ENCODE data around the gene IQSEC1. TPM values are rescaled to one million over a fixed set of nuclear protein-coding genes. Genes with fewer than 3 reads are reported as not detected.

Gene IQSEC1
- 135 TPM for total RNA-seq

DNA sequence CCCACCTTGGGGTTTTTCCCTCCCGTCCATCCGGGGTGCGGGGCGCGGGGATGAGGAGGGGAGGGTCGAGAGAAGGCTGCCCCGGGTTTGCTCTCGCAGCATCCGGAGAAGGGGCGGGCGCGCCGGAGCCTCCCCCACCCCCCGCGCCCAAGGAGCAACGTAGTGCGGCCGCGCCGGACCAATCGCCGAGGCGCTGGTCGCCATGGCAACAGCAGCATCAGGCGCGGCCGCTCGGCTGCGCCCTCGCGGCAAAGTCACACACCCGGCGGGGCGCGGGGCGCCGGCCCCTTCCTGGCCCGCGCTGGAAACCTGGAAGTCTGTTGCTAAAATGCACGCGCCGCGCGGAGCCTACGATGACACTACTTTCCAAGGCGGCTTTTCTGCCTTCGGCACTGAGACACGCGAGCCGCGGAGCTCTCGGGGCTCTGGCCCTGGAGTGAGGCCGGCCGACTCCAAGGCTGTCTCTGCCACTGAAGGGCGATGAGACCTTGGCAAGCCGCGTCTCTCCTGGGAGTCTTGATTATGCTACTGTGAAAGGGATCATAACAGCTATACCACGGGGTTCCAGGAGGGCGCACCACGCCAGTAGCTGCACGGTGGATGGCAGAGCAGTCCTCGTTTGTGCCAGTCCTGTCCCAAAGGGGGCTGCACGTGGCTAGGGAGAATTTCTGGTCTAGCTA lies at the start of gene IQSEC1:
Gene IQSEC1, minus strand, starts transcription at position 104 of the 680 bp plus-strand sequence. CDS start 415 bp downstream, outside the sequence.
- H3K4me3 ChIP-seq (ENCODE audit: low read length): peak within 1 kb of the TSS; percentile 16
- H3K27me3 ChIP-seq (ENCODE audit: insufficient read depth, low read length): peaks cover 12% of the 10 kb centered on the region
- peaks cover 74% of the 10 kb centered on the region for H3K4me1 ChIP-seq (ENCODE audit: insufficient read depth, low read length)
- no peaks in the 10 kb centered on the region for H3K9me3 ChIP-seq (ENCODE audit: low read depth, low read length)

DNA sequence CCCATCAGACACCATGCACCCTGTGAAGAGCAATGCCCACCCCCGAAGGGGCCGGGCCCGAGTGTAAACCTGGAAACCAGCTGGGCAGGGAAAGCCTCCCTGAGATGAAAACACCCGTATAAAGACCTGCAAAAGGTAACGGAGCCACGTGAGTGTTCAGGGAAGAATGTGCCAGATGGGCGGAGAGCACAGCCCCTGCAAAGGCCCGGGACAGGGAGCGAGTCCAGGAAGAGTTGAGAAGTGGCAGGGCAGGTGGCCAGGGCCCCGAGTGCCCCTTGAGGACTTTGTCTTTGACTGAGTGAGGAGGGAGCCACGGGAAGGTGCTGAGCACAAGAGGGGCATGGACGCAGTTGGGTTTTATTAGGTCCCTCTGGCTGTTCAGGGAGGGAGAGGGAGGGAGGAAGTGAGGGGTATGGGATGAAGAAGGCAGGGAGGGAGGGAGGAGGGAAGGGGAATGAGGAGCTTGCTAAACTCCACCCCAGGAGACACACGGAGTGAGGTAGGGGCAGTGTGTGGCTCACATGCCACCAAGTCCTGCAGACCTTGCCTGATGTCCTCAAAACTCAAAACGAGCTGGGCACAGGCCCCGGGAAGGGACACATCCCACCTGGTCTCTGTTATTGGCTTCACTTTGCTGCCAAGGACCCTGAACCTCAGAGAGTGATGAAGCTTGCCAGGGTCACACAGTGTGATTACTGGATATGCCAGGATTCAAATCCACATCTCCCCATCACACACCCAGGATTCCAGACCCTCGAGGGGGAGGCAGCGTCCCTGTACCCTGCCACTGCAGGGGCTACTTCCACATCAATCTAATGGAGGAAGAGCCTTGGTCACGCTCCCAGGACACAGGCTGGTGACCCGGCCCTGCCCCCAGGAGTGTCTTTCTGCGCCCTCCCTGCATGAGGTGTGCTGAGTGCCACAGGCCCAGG lies 49.1 kb upstream of the IQSEC1 start:
- Histone ChIP-seq H3K27me3 (ENCODE audit: insufficient read depth, low read length) (no peaks in the 10 kb centered on the region), H3K4me1 (ENCODE audit: insufficient read depth, low read length) (no peaks in the 10 kb centered on the region), H3K4me3 (ENCODE audit: low read length) (no peak overlapping the region), H3K9me3 (ENCODE audit: low read depth, low read length) (no peaks in the 10 kb centered on the region)

DNA sequence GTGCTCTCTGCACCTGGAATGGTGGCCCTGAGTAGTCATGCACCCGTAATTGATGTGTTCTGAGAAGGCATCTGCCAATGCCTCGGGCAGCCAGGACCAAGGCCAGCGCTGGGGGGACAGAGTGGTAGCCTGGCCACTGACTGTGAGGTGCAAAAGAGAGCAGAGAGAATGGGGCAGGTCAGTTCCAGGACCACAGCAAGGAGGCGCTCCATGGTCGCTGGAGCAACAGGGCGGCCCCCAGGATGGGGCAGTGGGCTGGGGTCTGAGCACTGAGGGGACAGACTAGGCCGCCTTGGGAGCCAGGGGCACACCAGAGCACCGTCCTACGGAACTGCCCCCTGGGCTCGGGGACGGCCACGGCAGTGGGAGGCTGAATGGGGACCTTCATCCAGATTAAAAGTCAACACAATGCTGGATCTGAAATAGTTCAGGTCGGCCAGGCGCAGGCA lies 48.3 kb upstream of the IQSEC1 start:
- Histone ChIP-seq H3K4me1 (ENCODE audit: insufficient read depth, low read length) (no peaks in the 10 kb centered on the region), H3K27me3 (ENCODE audit: insufficient read depth, low read length) (no peaks in the 10 kb centered on the region)

DNA sequence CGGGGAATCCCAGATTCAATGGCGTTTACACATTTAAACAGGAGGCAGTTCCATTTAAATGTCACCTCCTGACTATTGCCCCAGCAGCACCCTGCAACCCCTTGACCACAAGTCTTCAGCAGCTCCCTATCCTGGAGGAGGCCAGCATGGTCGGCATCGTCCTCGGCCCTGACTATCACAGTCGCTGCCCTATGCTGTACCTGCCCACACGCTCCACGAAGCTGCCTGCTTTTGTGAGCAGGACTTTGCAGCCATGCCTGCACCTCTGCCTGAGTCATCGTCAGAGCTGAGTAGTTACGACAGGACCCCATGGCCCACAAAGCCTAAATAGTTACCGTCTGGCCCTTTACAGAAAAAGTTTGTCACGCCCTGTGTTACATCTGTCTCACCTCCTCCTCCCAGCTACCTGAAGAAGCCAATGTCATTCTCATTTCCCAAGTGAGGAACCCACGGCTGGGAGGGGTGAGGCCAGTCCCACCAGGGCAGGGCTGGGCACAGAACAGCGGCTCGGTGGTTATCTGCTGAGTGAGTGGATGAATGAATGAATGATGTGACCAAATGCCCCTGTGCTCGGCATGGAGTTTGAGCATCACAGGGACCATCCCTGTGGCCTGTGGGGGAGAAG lies 47.8 kb upstream of the IQSEC1 start:
- Histone ChIP-seq H3K4me1 (ENCODE audit: insufficient read depth, low read length) (no peaks in the 10 kb centered on the region), H3K4me3 (ENCODE audit: low read length) (no peak overlapping the region), H3K27me3 (ENCODE audit: insufficient read depth, low read length) (no peaks in the 10 kb centered on the region), H3K9me3 (ENCODE audit: low read depth, low read length) (no peaks in the 10 kb centered on the region)

More for the DNA sequence above, 48.3 kb upstream of the IQSEC1 start:
- Histone ChIP-seq H3K4me3 (ENCODE audit: low read length) (no peak overlapping the region), H3K9me3 (ENCODE audit: low read depth, low read length) (no peaks in the 10 kb centered on the region)

- Histone ChIP-seq H3K4me3 (ENCODE audit: low read length) (no peak overlapping the region), H3K9me3 (ENCODE audit: low read depth, low read length) (no peaks in the 10 kb centered on the region), H3K27me3 (ENCODE audit: insufficient read depth, low read length) (no peaks in the 10 kb centered on the region), H3K4me1 (ENCODE audit: insufficient read depth, low read length) (no peaks in the 10 kb centered on the region)
These were observed 47.2 kb upstream of the IQSEC1 start for GRCh38 chr3:13120289-13120927.

- no peaks in the 10 kb centered on the region for H3K4me1 ChIP-seq (ENCODE audit: insufficient read depth, low read length)
- H3K9me3 ChIP-seq (ENCODE audit: low read depth, low read length): no peaks in the 10 kb centered on the region
- H3K4me3 ChIP-seq (ENCODE audit: low read length): no peak overlapping the region
- H3K27me3 ChIP-seq (ENCODE audit: insufficient read depth, low read length): no peaks in the 10 kb centered on the region
These were observed 46.4 kb upstream of the IQSEC1 start for GRCh38 chr3:13119471-13120220.

GRCh38 chr3:13116426-13116825 lies 43.2 kb upstream of the IQSEC1 start:
- H3K4me1 ChIP-seq (ENCODE audit: insufficient read depth, low read length): peaks cover 20% of the 10 kb centered on the region
- no peaks in the 10 kb centered on the region for H3K9me3 ChIP-seq (ENCODE audit: low read depth, low read length)
- no peaks in the 10 kb centered on the region for H3K27me3 ChIP-seq (ENCODE audit: insufficient read depth, low read length)
- H3K4me3 ChIP-seq (ENCODE audit: low read length): no peak overlapping the region

DNA sequence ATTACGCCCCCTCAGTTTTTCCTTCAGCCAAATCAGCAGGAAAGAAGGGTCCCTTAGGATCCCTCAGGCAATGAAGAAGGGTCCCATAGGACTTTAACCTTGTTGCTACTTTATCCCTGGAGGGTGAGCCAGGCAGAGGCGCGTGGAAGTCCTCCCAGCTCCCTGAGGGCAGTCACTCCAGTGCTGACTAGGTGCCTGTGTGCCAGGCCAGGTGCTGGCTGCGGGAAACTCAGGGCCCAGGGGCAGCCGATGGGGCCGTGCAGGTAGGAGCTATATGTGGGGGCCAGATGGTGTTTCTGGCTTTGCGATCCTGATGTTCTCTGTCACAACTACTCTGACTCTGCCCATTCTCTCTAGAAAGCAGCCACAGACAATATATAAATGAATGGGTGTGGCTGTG lies 42.8 kb upstream of the IQSEC1 start:
- H3K4me1 ChIP-seq (ENCODE audit: insufficient read depth, low read length): peaks cover 24% of the 10 kb centered on the region
- no peak overlapping the region for H3K4me3 ChIP-seq (ENCODE audit: low read length)
- no peaks in the 10 kb centered on the region for H3K27me3 ChIP-seq (ENCODE audit: insufficient read depth, low read length)

GRCh38 chr3:13115576-13115910 lies 42.3 kb upstream of the IQSEC1 start:
- Histone ChIP-seq H3K4me3 (ENCODE audit: low read length) (no peak overlapping the region), H3K27me3 (ENCODE audit: insufficient read depth, low read length) (no peaks in the 10 kb centered on the region), H3K4me1 (ENCODE audit: insufficient read depth, low read length) (peaks cover 25% of the 10 kb centered on the region), H3K9me3 (ENCODE audit: low read depth, low read length) (no peaks in the 10 kb centered on the region)

More for the DNA sequence above, 42.8 kb upstream of the IQSEC1 start:
- no peaks in the 10 kb centered on the region for H3K9me3 ChIP-seq (ENCODE audit: low read depth, low read length)

DNA sequence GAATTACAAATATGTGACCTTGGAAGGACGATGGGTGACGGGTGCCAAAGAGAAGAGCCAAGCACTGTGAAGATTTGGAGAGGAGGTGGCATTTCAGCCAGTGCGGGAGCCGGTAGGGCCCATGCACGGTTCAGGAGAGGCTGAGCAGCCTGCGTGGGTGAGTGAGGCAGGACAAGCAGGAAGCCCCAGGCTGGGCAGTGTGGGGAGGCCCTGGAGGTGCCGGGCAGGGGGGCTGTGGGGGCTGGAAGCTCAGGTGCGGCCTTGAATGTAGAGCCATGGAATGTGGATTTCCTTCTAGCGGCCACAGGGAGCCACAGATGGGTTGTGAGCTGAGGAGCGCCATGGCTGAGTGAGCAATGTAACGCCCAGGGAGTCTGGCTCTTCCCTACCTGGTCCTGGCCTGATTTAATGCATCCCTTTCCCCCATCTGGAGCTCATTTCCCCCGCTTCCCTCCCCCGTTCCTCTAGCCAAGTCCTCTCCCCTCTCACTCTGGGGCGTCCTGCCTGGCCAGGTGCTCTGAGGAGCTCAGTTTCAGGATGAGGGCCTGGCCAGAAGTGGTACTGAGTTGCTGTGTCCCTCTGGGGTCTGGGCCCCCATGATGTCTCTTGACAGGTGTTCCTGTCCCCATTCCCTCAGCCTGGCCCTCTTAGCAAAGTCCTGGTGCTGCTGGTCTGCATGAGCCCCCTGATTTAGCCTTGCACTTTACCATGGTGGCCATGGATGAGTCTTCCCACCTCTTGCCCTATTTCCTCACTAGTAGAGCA lies 41.8 kb upstream of the IQSEC1 start:
- Histone ChIP-seq H3K27me3 (ENCODE audit: insufficient read depth, low read length) (no peaks in the 10 kb centered on the region), H3K9me3 (ENCODE audit: low read depth, low read length) (no peaks in the 10 kb centered on the region), H3K4me1 (ENCODE audit: insufficient read depth, low read length) (peaks cover 25% of the 10 kb centered on the region), H3K4me3 (ENCODE audit: low read length) (no peak overlapping the region)

GRCh38 chr3:13113346-13114330 lies 40.4 kb upstream of the IQSEC1 start:
- no peak overlapping the region for H3K4me3 ChIP-seq (ENCODE audit: low read length)
- H3K27me3 ChIP-seq (ENCODE audit: insufficient read depth, low read length): no peaks in the 10 kb centered on the region
- peaks cover 25% of the 10 kb centered on the region for H3K4me1 ChIP-seq (ENCODE audit: insufficient read depth, low read length)
- H3K9me3 ChIP-seq (ENCODE audit: low read depth, low read length): no peaks in the 10 kb centered on the region

DNA sequence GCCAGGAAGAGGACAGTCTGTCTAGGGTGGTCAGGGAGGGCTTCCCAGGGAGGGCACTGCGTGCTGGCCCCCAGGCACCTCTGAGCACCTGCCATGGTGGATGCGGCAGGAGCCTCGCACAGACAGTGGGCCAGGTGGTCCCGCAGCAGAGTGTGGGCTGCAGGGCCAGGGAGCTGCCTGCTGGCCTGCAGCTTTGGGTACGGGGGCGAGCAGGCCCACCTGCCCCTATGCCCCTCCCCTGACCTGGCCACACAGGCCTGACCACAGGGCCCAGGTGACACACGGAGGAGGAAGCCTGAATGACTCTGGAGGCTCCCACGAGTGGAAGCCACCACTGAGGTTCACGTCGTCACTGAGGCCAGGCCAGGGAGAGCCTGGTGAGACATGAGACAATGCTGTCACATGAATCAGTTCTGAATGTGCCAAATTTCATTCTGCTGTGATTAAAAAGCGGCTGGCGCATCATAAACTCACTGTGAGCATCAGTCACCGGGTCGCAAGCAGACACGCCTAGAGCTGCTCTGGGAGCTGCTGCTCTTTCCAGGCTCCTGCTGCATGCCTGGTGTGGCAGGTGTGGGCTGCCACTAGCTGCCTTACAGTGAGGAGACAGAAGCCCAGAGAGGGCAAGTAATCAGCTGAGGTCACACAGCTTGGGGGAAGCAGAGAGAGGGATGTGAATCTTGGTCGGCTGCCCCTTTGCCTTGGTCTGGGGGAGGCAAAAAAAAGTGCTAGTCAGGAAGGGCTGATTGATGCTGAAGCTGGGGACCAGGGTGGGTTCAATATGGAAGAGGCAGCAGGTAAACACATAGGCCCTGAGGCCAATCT lies 39.5 kb upstream of the IQSEC1 start:
- peaks cover 25% of the 10 kb centered on the region for H3K4me1 ChIP-seq (ENCODE audit: insufficient read depth, low read length)
- H3K27me3 ChIP-seq (ENCODE audit: insufficient read depth, low read length): no peaks in the 10 kb centered on the region
- H3K9me3 ChIP-seq (ENCODE audit: low read depth, low read length): no peaks in the 10 kb centered on the region
- no peak overlapping the region for H3K4me3 ChIP-seq (ENCODE audit: low read length)

Measured in mononuclear cell (primary cell).